GM18526 (cell line): Measurements from ENCODE around the gene GTSF1L.

Experiments
- POLR2A ChIP-seq: IDR thresholded peaks from 3 replicates; pipeline ENCODE4 v1.6.1; 2011; ENCODE audit not compliant: insufficient read length; ENCODE audit errors: extremely low read depth

The GTSF1L gene

DNA sequence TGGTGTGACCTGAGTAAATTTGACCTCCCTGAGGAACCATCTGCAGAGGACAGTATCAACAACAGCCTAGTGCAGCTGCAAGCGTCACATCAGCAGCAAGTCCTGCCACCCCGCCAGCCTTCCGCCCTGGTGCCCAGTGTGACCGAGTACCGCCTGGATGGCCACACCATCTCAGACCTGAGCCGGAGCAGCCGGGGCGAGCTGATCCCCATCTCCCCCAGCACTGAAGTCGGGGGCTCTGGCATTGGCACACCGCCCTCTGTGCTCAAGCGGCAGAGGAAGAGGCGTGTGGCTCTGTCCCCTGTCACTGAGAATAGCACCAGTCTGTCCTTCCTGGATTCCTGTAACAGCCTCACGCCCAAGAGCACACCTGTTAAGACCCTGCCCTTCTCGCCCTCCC is 24.3 kb downstream of the GTSF1L start:
- TF ChIP-seq POLR2A = no peak

DNA sequence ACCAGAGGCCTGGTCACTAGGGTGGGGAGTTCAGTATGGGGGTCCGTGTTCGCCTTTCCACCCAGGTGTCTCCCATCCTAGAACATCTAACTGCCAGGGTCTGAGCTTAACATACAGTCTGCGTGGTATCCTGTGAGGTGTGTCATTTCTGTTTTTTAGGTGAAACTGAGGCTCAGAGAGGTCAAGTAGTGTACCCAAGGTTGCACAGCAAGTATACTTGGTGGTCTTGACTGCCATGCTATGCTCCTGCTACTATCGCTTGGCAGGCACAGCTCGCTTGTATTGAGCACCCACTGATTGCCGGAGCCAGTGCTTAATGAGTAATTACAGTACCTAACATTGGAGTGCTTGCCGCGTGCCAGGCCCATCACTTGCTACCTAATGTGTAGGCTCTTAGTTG is 26.2 kb downstream of the GTSF1L start:
- TF ChIP-seq POLR2A = no peak

DNA sequence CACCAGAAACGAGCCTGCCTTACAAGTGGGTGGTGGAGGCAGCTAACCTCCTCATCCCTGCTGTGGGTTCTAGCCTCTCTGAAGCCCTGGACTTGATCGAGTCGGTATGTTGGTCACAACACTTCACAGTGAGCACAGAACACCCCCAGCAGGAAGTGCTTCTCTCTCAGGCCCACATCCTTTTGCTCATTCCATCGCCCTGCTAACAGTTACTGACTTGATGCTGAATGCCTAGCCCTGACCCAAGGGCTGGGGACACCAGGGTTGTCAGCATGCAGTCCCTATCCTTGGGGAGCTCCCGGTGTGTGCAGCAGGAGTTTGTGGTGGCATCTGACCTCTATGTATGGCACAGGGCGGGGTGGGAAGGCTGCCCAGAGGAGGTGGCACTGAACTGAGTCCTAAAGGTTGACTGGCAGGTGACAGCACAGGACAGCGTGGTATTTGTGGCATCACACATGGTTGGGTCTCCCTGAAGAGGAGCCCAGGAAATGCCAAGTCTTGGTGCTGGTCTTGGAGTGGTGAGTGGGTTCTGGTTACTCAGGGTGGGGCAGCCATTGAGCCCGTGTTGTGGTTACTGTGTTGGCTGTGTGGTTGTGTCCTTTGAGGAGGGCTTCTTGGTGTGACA is 26.7 kb downstream of the GTSF1L start:
- no peak for TF ChIP-seq POLR2A

DNA sequence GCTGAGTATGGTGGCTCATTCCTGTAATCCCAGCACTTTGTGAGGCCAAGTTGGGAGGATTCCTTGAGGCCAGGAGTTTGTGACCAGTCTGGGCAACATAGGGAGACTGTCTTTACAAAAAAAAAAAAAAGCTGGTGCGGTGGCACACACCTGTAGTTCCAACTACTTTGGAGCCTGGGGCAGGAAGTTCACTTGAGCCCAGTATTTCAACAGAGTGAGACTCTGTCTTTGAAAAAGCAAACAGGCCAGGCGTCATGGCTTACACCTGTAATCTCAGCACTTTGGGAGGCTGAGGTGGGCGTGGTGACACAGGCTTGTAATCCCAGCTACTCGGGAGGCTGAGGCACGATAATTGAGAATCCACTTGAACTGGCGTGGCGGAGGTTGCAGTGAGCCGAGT is 31.2 kb downstream of the GTSF1L start:
- no peak for TF ChIP-seq POLR2A

DNA sequence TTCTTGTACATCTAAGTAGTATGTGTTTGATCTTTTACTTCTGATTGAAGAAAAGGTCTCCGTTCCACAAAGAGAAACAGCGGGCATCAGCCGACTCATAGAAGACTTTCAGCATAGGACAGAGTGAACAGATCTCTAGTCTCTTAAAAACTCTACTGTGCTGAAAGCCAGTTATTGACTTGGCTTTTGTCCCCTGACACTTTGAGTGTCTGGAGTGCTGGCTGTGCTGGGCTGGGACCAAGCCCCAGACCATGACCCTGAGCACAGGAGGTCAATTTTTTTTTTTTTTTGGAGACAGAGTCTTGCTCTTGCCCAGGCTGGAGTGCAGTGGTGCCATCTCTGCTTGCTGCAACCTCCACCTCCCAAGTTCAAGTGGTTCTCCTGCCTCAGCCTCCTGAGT is 32.0 kb downstream of the GTSF1L start:
- no peak for TF ChIP-seq POLR2A

DNA sequence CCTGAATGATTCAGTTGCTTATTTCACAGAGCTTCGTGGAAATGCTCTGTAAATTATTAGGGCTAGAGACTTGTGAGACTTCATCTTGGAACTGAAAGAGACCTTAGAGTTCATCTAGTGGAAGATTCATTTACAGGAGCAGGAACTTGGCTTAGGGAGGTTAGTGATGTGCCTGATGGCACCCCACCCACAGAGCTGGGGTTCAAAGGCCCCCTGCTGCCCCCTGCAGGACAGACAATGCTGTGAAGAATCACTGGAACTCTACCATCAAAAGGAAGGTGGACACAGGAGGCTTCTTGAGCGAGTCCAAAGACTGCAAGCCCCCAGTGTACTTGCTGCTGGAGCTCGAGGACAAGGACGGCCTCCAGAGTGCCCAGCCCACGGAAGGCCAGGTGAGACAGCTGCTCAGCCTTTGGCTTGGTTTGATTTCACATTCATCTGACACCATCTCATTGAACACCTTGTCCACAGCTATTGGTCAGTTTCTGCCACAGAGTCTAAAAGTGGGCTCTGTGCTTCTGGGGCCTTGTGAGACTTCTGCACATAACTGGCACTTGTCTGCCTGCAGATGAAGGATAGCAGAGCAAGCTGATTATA is 34.8 kb downstream of the GTSF1L start:
- no peak for TF ChIP-seq POLR2A

DNA sequence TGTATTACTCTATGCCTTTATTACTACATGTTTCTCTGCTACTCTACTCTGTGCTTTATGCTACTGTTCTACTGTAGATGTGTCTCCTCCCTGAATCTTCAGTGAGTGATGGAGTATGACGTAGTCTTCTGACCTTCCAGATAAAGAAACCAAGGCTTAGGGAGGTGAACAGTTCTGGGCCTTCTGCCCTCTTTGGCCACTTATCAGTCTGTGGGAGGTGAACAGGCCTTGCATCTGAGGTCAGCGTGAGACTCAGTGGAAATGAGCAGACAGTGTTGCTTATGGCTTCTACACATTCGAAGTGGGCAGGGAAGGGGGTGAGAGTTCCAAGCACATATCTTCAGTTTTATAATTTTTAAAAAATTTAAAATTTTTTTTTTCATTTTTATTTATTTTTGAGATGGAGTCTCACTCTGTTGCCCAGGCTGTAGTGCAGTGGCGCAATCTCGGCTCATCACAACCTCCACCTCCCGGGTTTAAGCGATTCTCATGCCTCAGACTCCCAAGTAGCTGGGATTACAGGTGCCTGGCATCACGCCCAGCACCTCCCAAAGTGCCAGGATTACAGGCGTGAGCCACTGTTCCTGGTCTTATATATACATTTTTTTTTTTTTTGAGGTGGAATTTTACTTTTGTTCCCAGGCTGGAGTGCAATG is 35.7 kb downstream of the GTSF1L start:
- TF ChIP-seq POLR2A = no peak

DNA sequence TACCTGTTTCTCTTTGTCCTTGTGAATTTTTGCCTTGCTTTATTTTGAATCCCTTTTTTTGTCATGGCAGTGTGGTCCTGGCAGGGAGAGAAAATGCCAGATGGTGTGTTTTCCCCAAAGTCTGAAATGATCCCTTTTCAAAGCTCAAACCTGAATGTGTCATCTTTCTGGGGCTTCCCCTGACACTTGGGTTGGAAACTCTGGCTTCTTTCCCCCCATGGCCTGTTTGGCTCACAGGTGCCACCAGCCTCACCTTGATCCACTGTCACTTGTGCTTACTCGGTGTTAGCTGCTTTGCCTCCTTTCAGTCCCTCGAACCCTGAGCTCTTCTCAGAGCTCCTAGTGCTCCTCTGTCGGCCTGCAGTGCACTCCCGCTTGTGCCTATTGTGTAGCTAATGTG is 37.6 kb downstream of the GTSF1L start:
- no peak for TF ChIP-seq POLR2A

DNA sequence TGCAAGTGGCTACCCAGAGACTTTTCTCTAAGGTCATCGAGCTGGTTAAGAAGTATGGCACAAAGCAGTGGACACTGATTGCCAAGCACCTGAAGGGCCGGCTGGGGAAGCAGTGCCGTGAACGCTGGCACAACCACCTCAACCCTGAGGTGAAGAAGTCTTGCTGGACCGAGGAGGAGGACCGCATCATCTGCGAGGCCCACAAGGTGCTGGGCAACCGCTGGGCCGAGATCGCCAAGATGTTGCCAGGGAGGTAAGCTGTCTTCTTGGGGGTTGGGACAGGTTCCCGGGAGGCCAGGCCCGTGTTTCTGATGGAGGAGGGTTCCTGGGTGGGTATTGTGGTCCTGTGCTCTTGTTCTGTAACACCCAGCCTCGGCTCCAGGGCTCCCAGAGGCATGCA is 40.0 kb downstream of the GTSF1L start:
- no peak for TF ChIP-seq POLR2A

DNA sequence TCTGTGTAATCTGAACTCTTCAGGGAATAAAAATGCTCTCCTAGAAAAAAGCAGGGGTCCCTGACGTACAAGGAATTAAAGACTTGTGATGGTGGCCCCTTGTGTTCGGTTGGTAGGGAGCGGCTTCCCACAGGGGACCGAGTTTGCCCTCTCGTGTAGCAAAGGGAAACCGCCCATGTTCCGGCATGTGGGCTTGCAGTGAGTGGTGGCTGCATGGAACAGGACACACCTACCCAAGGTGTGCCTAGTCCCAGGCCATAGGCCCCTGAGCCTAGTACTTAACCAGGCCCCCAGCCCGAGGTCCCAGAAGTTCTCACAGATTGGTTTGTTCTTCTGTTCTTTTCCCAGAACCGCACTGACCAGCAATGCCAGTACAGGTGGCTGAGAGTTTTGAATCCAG is 44.4 kb downstream of the GTSF1L start:
- TF ChIP-seq POLR2A = peak; percentile 24

DNA sequence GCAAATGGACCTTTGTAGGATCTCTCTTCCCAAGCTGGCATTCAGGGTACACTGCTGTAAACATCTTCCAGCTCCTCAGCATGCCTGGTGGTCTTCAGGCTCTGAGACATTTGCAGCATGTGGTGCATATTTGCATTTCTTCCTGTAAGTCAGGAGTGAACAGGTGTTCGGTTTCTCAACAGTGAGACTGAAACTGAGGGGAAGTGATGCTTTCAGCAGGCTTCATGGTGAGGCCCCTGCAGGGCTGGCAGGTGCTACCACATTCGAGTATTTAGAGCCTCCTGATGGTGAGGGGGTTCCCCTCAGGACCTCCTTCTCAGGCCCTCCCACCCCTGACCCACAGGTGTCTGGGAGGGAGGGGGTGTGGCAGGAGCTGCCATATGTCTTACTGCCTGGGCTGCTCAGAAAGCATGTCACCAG is 44.8 kb downstream of the GTSF1L start:
- TF ChIP-seq POLR2A = peak; percentile 23

DNA sequence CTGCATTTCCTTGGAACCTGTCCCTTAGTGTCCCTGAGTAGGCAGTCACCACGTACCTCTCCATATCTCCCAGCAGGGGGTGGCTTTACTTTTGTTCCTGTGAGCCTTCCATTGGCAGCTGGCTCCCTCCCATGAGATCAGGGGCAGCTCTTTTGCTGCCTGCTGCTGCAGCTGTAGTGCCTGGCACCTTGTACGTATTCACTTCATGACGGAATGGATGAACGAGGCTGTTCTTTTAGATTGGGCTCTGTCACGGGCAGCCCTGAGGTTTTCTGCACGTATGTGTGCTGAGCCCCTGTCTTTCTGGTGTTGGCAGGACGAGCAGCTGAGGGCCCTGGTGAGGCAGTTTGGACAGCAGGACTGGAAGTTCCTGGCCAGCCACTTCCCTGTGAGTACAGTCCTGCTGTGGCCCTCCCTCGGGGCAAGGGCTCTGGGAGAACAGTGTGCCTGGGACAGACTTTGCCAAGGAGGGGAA is 45.3 kb downstream of the GTSF1L start:
- no peak for TF ChIP-seq POLR2A

DNA sequence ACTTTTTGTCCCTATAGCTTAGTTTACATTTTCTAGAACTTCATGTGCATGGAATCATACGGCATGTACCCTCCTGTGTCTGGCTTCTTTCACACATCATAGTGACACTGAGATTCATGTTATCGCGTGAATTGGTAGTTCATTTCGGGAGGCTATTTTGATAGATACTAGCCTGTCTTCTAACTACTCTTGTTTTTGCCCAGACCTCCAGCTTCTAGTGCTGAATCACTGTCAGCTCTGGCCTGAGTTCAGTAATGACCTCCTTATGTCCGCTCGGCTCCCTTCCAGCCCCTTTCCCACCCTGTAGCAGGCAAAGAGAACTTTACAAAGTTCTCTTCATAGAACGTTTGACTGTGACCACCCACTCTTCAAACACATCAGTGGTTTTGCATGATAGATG is 45.8 kb downstream of the GTSF1L start:
- TF ChIP-seq POLR2A = no peak

DNA sequence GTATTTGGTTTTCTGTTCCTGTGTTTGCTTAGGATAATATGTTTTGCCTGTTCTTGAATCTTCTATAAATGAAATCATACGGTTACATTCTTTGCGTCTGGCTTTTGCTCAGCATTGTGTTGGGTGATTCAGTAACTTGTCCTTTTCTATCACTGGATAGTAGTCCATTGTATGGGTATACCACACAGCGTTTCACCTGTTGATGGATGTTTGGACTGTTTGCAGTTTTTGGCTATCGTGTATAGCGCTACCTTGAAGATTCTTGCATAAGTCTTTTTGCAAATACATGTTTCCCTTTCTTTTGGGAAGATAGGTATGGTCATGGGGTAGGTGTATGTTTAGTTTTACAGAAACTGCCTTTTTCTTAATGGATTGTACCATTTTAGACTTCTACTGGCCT is 50.4 kb downstream of the GTSF1L start:
- no peak for TF ChIP-seq POLR2A
